Activated T-cell treated with anti-CD3 and anti-CD28 coated beads for 1 hour (primary cell): ENCODE results near the gene CFP.

ENCODE experiments used
- DNase-seq: peaks from one replicate; pipeline ENCODE4 v3.0.0-alpha.2; 2020; ENCODE audit warnings: low read depth

CFP gene

DNA sequence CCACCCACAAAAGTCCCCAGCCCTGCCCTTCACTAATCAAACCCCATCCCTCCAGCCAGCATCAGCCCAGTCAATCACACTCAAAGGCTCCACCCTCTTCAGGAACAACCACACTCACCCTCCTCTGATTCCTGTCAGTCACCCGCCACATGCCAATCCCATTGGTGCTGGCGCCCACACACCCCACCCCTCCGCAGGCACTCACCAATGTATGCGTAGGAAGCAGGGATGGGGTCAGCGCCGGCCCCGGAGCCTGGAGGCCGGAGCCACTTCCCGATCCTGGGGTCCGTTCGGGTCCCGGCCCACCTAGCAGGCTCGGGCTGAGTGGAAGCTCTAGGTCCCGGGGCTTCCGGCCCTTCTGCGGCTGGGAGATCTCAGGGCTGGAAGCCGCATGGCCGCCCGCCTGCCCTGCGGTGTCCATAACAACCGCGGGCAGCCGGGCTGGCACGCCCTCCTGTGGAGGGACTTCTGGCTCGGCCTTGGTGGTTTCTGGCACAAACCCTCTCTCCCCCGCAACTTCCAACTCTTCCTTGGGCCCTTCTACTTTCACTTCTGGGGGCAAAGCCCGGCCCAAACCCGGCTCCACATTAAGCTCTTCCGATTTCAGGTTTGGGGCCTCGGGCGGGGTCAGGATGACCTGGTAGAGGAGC, 7.9 kb upstream of the CFP start:
- no peak for DNase-seq

- DNase-seq = no peak
Observed at GRCh38 chrX:47634871-47635575, 5.3 kb upstream of the CFP start.

GRCh38 chrX:47633689-47634590, 4.2 kb upstream of the CFP start:
- no peak for DNase-seq

- no peak for DNase-seq
Observed at GRCh38 chrX:47632666-47633065, 2.9 kb upstream of the CFP start.

DNA sequence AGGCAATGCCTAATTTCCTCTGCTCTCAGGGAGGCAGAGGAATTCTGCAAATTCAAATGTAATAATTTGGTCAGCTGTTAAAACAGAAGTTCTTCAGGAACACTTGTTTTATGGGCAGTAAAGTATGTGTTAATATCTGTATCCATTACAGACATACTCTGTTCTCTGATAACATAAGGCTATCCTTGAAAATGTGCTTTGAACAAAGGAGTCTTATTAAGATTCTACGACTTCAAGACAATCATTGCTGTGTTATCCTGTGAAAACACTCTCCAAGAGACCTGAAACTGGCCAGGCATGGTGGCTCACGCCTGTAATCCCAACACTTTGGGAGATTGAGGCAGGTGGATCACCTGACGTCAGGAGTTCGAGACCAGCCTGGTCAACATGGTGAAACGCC, 1.9 kb upstream of the CFP start:
- no peak for DNase-seq

GRCh38 chrX:47628982-47629381, 748 bp downstream of the CFP start:
- no peak for DNase-seq

DNA sequence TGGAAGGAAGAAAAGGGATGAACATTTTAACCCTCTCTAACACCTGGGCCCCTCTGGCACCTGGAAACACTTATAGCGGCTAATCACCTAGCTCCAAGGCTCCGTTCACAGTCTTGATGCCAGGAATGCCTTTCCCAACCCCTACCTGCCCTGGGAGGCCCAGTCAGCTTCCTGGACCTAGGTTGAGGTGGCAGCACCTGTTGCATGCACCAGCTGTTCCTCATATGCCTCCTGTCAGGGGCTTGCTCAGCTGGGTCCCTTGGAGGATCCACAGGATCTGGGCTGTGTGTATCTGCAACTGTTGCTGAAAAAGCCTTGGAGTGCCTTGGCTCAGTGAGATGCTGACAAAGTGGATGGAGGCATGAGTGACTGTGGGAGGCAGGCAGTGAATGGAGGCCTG, 4.4 kb downstream of the CFP start:
- DNase-seq = no peak

DNA sequence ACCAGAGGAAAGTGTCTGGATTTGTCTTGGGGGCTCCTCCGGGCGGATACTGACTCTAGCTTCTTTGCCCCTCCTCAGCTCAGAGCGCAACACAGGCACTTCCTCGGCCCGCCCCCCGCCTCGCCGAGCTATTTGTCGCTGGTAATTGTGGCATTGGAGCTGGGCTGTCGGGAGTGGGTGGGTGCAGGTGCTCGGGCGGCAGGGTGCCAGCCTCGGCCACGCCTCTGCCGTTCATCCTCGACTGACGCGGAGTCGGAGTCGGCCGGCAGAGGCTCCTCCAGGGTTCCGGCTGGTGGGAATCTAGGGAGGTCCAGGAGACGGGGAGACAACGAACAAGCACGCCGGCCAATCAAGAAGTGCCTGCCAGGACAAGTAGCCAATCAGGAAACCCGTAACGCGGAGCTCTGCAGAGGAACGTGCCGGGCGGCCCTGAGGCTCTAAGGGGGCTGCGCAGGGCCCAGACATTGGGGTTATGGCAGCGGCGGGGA, 6.1 kb downstream of the CFP start:
- no peak for DNase-seq

DNA sequence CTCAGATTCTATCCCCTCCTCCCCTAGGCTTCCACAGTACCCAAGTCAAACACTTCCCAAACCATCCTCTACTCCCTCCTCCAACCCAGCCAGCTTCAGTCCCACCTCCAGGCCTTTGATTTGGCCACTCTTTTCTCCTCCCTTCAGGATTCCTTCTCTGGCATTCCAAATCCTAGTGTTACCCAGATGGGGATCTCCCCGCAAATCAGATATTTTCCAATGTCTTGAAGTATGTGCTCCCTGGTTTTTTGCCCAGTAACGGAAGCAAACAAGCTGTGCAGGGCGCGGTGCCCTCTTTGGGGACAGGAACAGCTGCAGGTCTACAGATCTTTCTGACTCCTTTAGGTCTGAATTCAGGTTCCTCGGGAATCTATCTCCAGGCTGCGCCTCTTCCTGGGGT, 7.9 kb downstream of the CFP start:
- DNase-seq = no peak

- no peak for DNase-seq
Observed at GRCh38 chrX:47620303-47620685, 9.4 kb downstream of the CFP start.

- DNase-seq = peak; percentile 65
Observed at GRCh38 chrX:47619486-47620302, 10.0 kb downstream of the CFP start, which contains the start of gene SYN1. SYN1 (minus strand) TSS chrX:47619857; CDS start chrX:47619728, 129 bp downstream.

GRCh38 chrX:47618923-47619485, 10.7 kb downstream of the CFP start:
- no peak for DNase-seq

GRCh38 chrX:47614618-47615017, 15.1 kb downstream of the CFP start:
- DNase-seq = no peak

GRCh38 chrX:47613082-47613481, 16.6 kb downstream of the CFP start:
- no peak for DNase-seq

DNA sequence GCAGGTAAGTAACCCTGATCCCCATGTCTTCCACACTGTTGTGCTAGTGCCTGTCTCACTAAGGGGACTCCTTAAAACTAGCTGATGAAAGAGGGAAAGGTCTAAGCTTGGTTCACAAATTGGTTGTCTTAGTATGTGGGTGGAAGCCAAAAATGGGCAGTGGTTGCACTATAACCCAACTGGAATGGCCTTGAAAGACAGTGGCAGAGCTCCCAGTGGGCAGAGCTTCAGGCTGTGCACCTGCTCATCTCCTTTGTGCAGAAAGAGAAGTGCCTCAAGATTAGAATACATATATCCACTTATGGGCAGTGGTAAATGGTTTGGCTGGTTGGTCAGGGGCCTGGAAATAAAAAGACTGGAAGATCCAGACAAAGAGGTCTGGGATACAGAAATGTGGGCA, 17.3 kb downstream of the CFP start:
- no peak for DNase-seq

DNA sequence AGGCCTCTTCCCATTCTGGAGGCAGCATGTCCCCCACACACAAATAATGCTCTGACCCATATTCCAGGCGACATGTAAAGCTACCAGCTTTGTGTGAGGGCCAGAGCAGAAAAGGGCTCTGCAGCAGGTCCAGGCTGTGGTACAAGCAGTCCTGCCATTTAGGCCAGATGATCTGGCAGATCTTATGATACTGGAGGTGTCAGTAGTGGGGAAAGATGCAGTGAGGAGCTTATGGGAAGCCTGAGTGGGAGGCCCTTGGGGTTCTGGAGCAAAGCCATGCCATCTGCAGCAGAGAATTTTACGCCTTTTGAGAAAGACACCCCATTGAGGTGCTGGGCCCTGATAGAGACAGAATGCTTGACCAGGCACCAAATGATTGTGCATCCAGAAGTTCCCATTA, 17.8 kb downstream of the CFP start:
- DNase-seq = no peak

DNA sequence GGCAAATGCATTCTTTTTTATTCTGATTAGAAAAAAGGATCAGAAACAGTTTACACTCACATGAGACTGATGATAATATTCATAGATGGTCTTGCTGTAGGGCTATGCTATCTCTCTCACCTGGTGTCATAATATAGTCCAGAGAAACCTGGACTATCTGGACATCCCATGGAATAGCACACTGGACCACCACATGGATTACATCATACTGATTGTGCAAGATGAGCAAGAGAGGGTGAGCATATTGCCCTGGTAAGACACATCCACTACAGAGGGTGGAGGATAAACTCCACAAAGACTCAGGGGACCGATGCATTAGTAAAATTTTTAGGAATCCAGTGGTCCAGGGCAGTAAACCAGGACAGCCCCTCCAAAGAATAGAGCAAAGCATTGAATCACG, 18.2 kb downstream of the CFP start:
- no peak for DNase-seq

GRCh38 chrX:47610511-47610910, 19.2 kb downstream of the CFP start:
- DNase-seq = no peak

GRCh38 chrX:47608130-47608810, 21.5 kb downstream of the CFP start:
- no peak for DNase-seq

DNA sequence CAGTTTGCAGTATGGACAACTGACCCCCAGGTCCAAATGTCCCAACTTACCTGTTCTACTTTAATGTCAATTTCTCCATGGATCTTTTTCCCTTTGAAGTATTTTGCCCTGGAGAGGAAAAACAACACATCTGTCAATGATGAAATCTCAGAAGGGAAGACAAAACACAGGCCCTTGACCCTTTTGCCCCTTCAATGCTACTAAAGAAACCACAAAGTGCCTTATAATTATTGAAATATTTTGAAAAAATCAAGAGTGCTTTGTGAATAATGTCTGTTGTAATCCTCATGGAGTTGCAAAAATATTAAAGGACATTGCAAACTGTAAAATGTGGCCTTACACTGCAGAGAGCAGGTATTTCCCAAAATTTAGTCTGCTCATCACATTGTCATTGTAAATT, 22.6 kb downstream of the CFP start:
- DNase-seq = no peak

- no peak for DNase-seq
Observed at GRCh38 chrX:47605024-47605423, 24.7 kb downstream of the CFP start.
